HL-60 (cell line): ENCODE results near the gene CCDC57.

Experiments
- DNase-seq, 2 experiments: peaks; one replicate each; pipeline ENCODE4 v3.0.0-alpha.2; 2010 to 2020; ENCODE audit warnings: low read depth in 1 of 2, low spot score in 1 of 2
- H3K27ac ChIP-seq: fragments of 250-450 bp; sonication (Bioruptor Pico); replicated peaks from 2 replicates; pipeline ENCODE4 v1.5.1; 2020; ENCODE audit warnings: mild to moderate bottlenecking, moderate library complexity
- H3K27me3 ChIP-seq: fragments of 250-450 bp; sonication (Bioruptor Pico); 2 replicates; pipeline ENCODE4 v1.5.1; 2021; ENCODE audit warnings: mild to moderate bottlenecking, moderate library complexity; ENCODE audit not compliant: insufficient read depth, poor library complexity, severe bottlenecking
- H3K4me3 ChIP-seq: replicated peaks from 2 replicates; pipeline ENCODE4 v1.5.1; 2011; ENCODE audit warnings: mild to moderate bottlenecking, control low read depth, low read length; ENCODE audit not compliant: insufficient read depth
- CTCF ChIP-seq: IDR thresholded peaks from one replicate; pipeline ENCODE4 v1.5.1; 2011; ENCODE audit warnings: low read length, control low read depth, inconsistent platforms; ENCODE audit not compliant: insufficient read depth
- GABPA ChIP-seq: IDR thresholded peaks from 2 replicates; pipeline ENCODE4 v1.6.1; 2012; ENCODE audit warnings: low read depth
- POLR2AphosphoS5 ChIP-seq: IDR thresholded peaks from 2 replicates; pipeline ENCODE4 v1.6.1; 2012; ENCODE audit warnings: low read depth
- REST ChIP-seq: IDR thresholded peaks from 2 replicates; pipeline ENCODE4 v1.6.1; 2012; ENCODE audit warnings: low read depth; ENCODE audit not compliant: insufficient replicate concordance
- SPI1 ChIP-seq: IDR thresholded peaks from 2 replicates; pipeline ENCODE4 v1.6.1; 2012; ENCODE audit warnings: low read depth, mild to moderate bottlenecking, borderline replicate concordance

The CCDC57 gene

GRCh38 chr17:82178499-82179261, 34.0 kb downstream of the CCDC57 start:
- no peak for TF ChIP-seq POLR2AphosphoS5
- TF ChIP-seq SPI1 = no peak
- no peak for TF ChIP-seq CTCF
- no peak for TF ChIP-seq GABPA
- TF ChIP-seq REST = no peak
- no peak overlapping the region for H3K4me3 ChIP-seq
- no peak overlapping the region for H3K27ac ChIP-seq
- no peak for DNase-seq
- H3K27me3 ChIP-seq = no peaks in the 10 kb centered on the region

GRCh38 chr17:82177761-82178498, 34.7 kb downstream of the CCDC57 start:
- no peak for DNase-seq
- TF ChIP-seq SPI1 = no peak
- TF ChIP-seq POLR2AphosphoS5 = no peak
- TF ChIP-seq REST = no peak
- no peak for TF ChIP-seq CTCF
- no peak for TF ChIP-seq GABPA
- no peak overlapping the region for H3K27ac ChIP-seq
- no peak overlapping the region for H3K4me3 ChIP-seq
- no peaks in the 10 kb centered on the region for H3K27me3 ChIP-seq

- TF ChIP-seq GABPA (no peak), POLR2AphosphoS5 (no peak), CTCF (no peak), REST (no peak), SPI1 (no peak)
- DNase-seq = no peak
Observed at GRCh38 chr17:82177276-82177675, 35.4 kb downstream of the CCDC57 start.

More at GRCh38 chr17:82177276-82177675, 35.4 kb downstream of the CCDC57 start:
- no peak overlapping the region for H3K27ac ChIP-seq
- H3K4me3 ChIP-seq = no peak overlapping the region
- H3K27me3 ChIP-seq = no peaks in the 10 kb centered on the region
